ENCODE results near the gene ZC3HAV1.
"Not testable (repeated sequence)": the region's sequence is repeated elsewhere in the genome, so short reads cannot be mapped to it uniquely, and the experiment has no call there.

Gene ZC3HAV1

DNA sequence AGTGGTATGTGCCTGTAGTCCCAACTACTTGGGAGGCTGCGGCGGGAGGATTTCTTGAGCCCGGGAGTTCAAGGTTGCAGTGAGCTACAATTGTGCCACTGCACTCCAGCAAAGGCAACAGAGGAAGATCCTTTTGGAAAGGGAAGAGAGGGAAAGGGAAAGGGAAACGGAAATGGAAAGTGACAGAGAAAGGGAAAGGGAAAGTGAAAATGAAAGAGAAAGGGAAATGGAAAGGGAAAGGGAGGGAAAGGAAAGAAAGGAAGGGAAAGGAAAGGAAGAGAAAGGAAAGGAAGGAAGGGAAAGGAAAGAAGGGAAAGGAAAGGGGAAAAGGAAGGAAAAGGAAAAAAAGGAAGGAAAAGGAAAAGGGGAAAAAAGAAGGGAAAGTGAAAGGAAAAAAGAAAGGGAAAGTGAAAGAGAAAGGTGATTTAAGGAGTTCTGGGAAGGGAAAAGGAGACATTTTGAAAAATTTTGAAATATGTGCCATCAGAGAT, 2.3 kb upstream of the ZC3HAV1 start:
- no peak overlapping the region for H3K4me3 ChIP-seq (ENCODE audit: insufficient read length, low read depth)
- no peaks in the 10 kb centered on the region for H3K36me3 ChIP-seq (ENCODE audit: insufficient read depth, insufficient read length, low read length)
- peaks cover 21% of the 10 kb centered on the region for H3K27me3 ChIP-seq (ENCODE audit: insufficient read depth, insufficient read length)
- DNase-seq (ENCODE audit: low read depth, low spot score), result no peak
- H3K9ac ChIP-seq (ENCODE audit: insufficient read length, low read depth), result no peak overlapping the region
- TF ChIP-seq ZNF274 (IDR thresholded peaks at IDR 0.05; ENCODE audit: low read depth, low read length) (no peak), YY1 (IDR thresholded peaks at IDR 0.05; ENCODE audit: insufficient read depth, insufficient read length) (no peak), SUZ12 (IDR thresholded peaks at IDR 0.05; ENCODE audit: extremely low read depth, insufficient read depth, insufficient read length) (no peak)
- no peaks in the 10 kb centered on the region for H3K9me3 ChIP-seq (ENCODE audit: insufficient read depth, low read length)
- H3K4me1 ChIP-seq (ENCODE audit: insufficient read depth, insufficient read length), result no peaks in the 10 kb centered on the region

DNA sequence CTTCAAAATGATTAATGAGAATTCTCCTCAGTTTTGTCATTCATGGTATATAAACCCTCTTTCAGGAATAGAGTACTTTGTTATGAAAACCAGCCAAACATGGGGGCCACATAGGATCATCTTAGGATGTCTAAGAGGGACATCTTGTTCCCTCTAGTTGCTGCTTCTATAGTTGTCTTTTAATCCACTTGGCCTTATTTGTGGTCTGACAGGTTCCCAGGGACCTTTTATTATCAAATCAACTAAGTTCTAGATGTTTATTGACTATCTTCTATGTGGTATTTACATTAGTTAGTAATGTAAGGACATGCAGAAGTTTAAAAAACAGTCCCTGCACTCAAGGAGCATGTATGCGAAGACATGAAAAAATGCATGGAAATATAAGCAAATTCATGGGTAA, 1.6 kb upstream of the ZC3HAV1 start:
- H3K9me3 ChIP-seq (ENCODE audit: insufficient read depth, low read length), result no peaks in the 10 kb centered on the region
- DNase-seq (ENCODE audit: low read depth, low spot score), result no peak
- H3K36me3 ChIP-seq (ENCODE audit: insufficient read depth, insufficient read length, low read length), result no peaks in the 10 kb centered on the region
- H3K27me3 ChIP-seq (ENCODE audit: insufficient read depth, insufficient read length), result peaks cover 21% of the 10 kb centered on the region
- TF ChIP-seq SUZ12 (IDR thresholded peaks at IDR 0.05; ENCODE audit: extremely low read depth, insufficient read depth, insufficient read length), result no peak
- TF ChIP-seq ZNF274 (IDR thresholded peaks at IDR 0.05; ENCODE audit: low read depth, low read length), result no peak
- TF ChIP-seq YY1 (IDR thresholded peaks at IDR 0.05; ENCODE audit: insufficient read depth, insufficient read length), result no peak
- no peak overlapping the region for H3K4me3 ChIP-seq (ENCODE audit: insufficient read length, low read depth)
- no peak overlapping the region for H3K9ac ChIP-seq (ENCODE audit: insufficient read length, low read depth)
- H3K4me1 ChIP-seq (ENCODE audit: insufficient read depth, insufficient read length), result no peaks in the 10 kb centered on the region

DNA sequence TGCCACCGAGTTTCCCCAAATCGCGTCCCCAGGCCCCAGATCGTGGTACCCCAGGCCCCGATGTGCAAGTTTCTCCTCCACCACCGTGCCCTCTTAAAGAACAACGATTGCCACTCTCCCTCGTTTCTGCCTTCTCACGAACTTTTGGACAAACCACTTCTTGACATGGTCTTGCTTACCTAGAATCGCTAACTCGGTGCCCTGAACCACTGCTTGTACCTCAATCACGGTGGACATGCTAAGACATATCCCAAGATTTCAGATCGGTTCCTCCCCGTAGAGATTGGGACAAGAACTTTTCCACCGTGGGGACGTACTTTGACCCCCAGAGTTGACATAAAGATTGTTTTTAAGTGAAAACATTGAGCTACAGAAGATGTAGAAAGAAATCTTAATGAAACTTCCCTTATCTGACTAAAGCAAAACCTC, 477 bp upstream of the ZC3HAV1 start:
- TF ChIP-seq YY1 (IDR thresholded peaks at IDR 0.05; ENCODE audit: insufficient read depth, insufficient read length) (no peak), ZNF274 (IDR thresholded peaks at IDR 0.05; ENCODE audit: low read depth, low read length) (no peak), SUZ12 (IDR thresholded peaks at IDR 0.05; ENCODE audit: extremely low read depth, insufficient read depth, insufficient read length) (no peak)
- DNase-seq (ENCODE audit: low read depth, low spot score), result no peak
- H3K27me3 ChIP-seq (ENCODE audit: insufficient read depth, insufficient read length), result peaks cover 21% of the 10 kb centered on the region
- H3K4me3 ChIP-seq (ENCODE audit: insufficient read length, low read depth), result peak overlapping the region; percentile 80
- H3K9me3 ChIP-seq (ENCODE audit: insufficient read depth, low read length), result no peaks in the 10 kb centered on the region
- H3K9ac ChIP-seq (ENCODE audit: insufficient read length, low read depth), result peak overlapping the region; percentile 82
- H3K36me3 ChIP-seq (ENCODE audit: insufficient read depth, insufficient read length, low read length), result no peaks in the 10 kb centered on the region
- H3K4me1 ChIP-seq (ENCODE audit: insufficient read depth, insufficient read length), result no peaks in the 10 kb centered on the region

DNA sequence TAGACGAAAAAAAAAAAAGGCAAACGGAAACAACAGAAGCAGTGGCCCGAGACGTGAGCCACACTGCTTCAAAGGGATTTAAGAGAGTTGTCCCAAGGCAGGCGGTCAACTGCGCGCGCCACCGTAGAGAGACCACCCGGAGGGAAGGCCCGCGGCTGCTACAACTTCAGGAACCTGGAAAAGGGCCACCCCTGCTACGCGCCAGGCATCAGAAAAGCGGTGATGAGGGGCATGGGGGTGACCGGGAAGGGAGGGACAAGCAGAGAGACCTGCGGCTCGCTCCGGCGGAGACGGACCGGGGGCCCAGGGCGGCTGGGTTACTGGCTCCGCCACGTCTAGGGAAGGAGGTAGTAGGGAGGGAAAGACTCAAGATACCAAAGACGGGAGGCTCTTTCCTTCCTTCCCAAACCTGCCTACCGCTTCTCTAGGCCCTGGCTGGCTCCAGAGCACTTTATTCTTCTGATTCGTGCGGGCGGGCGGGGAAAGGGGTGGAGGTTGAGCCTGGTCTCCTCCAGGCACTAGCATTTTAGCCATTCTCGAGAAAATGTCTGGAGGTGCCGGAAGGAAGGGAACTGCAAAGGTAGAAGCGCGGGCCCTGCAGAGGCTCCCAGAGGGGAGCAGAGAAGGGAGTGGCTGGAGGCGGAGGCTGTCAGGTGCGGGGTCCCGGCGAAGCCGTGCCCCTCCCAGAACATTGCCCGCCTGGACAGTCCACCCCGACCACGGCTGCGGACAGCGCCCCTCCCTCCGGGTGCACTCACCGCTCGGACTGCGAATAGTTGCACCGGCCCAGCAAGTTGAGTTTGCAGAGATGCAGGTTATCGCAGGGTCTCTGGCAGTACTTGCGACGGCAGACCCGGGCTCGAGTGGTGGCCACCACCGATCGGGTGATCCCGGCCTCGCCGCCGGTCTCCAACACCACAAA, 993 bp downstream of the ZC3HAV1 start:
- Histone ChIP-seq H3K4me1 (ENCODE audit: insufficient read depth, insufficient read length) (no peaks in the 10 kb centered on the region), H3K36me3 (ENCODE audit: insufficient read depth, insufficient read length, low read length) (no peaks in the 10 kb centered on the region), H3K27me3 (ENCODE audit: insufficient read depth, insufficient read length) (peaks cover 21% of the 10 kb centered on the region), H3K4me3 (ENCODE audit: insufficient read length, low read depth) (peak overlapping the region; percentile 80), H3K9ac (ENCODE audit: insufficient read length, low read depth) (peak overlapping the region; percentile 82), H3K9me3 (ENCODE audit: insufficient read depth, low read length) (no peaks in the 10 kb centered on the region)
- TF ChIP-seq SUZ12 (IDR thresholded peaks at IDR 0.05; ENCODE audit: extremely low read depth, insufficient read depth, insufficient read length), result no peak
- TF ChIP-seq YY1 (IDR thresholded peaks at IDR 0.05; ENCODE audit: insufficient read depth, insufficient read length), result no peak
- no peak for TF ChIP-seq ZNF274 (IDR thresholded peaks at IDR 0.05; ENCODE audit: low read depth, low read length)
- DNase-seq (ENCODE audit: low read depth, low spot score), result no peak

GRCh38 chr7:139106959-139107358, 2.6 kb downstream of the ZC3HAV1 start:
- H3K9me3 ChIP-seq (ENCODE audit: insufficient read depth, low read length), result peaks cover 4% of the 10 kb centered on the region; the same call in 1 of the 2 replicates
- no peaks in the 10 kb centered on the region for H3K36me3 ChIP-seq (ENCODE audit: insufficient read depth, insufficient read length, low read length)
- H3K4me1 ChIP-seq (ENCODE audit: insufficient read depth, insufficient read length), result no peaks in the 10 kb centered on the region
- DNase-seq (ENCODE audit: low read depth, low spot score), result no peak
- H3K4me3 ChIP-seq (ENCODE audit: insufficient read length, low read depth), result no peak overlapping the region
- H3K27me3 ChIP-seq (ENCODE audit: insufficient read depth, insufficient read length), result peaks cover 21% of the 10 kb centered on the region
- H3K9ac ChIP-seq (ENCODE audit: insufficient read length, low read depth), result no peak overlapping the region
- TF ChIP-seq YY1 (IDR thresholded peaks at IDR 0.05; ENCODE audit: insufficient read depth, insufficient read length) (no peak), ZNF274 (IDR thresholded peaks at IDR 0.05; ENCODE audit: low read depth, low read length) (no peak), SUZ12 (IDR thresholded peaks at IDR 0.05; ENCODE audit: extremely low read depth, insufficient read depth, insufficient read length) (no peak)

- not testable (repeated sequence) for H3K36me3 ChIP-seq (ENCODE audit: insufficient read depth, insufficient read length, low read length); H3K4me3 ChIP-seq (ENCODE audit: insufficient read length, low read depth); DNase-seq (ENCODE audit: low read depth, low spot score); H3K9ac ChIP-seq (ENCODE audit: insufficient read length, low read depth); H3K4me1 ChIP-seq (ENCODE audit: insufficient read depth, insufficient read length); H3K9me3 ChIP-seq (ENCODE audit: insufficient read depth, low read length)
- H3K27me3 ChIP-seq (ENCODE audit: insufficient read depth, insufficient read length), result peaks cover 15% of the 10 kb centered on the region
Measured at GRCh38 chr7:139106227-139106626, 3.3 kb downstream of the ZC3HAV1 start.

DNA sequence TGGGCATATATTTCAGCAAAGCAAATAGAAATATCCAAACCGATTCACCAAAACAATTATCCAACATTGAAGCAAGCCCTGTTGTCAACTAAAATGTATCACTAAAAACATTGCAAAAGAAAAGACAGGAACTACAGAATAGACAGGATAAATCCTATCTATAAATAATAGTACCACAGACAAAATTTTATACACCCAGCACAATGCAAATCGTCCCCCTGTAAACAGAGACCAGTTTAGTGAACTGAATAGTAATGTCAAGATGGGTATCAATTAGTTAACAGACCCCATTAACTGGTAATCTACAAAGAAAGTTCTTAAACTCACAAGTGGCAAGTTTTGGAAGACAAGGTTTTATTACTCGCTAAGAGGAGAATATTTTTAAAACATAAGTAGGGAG, 4.0 kb downstream of the ZC3HAV1 start:
- Histone ChIP-seq H3K36me3 (ENCODE audit: insufficient read depth, insufficient read length, low read length) (no peaks in the 10 kb centered on the region), H3K4me3 (ENCODE audit: insufficient read length, low read depth) (no peak overlapping the region), H3K4me1 (ENCODE audit: insufficient read depth, insufficient read length) (no peaks in the 10 kb centered on the region), H3K27me3 (ENCODE audit: insufficient read depth, insufficient read length) (peaks cover 10% of the 10 kb centered on the region), H3K9ac (ENCODE audit: insufficient read length, low read depth) (no peak overlapping the region), H3K9me3 (ENCODE audit: insufficient read depth, low read length) (peaks cover 5% of the 10 kb centered on the region; the same call in 1 of the 2 replicates)
- TF ChIP-seq SUZ12 (IDR thresholded peaks at IDR 0.05; ENCODE audit: extremely low read depth, insufficient read depth, insufficient read length) (no peak), YY1 (IDR thresholded peaks at IDR 0.05; ENCODE audit: insufficient read depth, insufficient read length) (no peak), ZNF274 (IDR thresholded peaks at IDR 0.05; ENCODE audit: low read depth, low read length) (no peak)
- DNase-seq (ENCODE audit: low read depth, low spot score), result no peak
